Prostate gland (tissue), 2 donors: ENCODE measurements around the gene EIF4E. TPM values are rescaled to one million over a fixed set of nuclear protein-coding genes. Genes with fewer than 3 reads are reported as not detected.
"Not testable (repeated sequence)": the region's sequence is repeated elsewhere in the genome, so short reads cannot be mapped to it uniquely, and the experiment has no call there.

Source experiments
- DNase-seq: peaks from one replicate; pipeline ENCODE4 v3.0.0-alpha.2; 2019; ENCODE audit warnings: low spot score
- H3K27ac ChIP-seq, 2 donors: fragments of 200-600 bp; sonication (generic); 2 replicates each; pipeline ENCODE4 v1.5.1; 2017 to 2019
- H3K27me3 ChIP-seq: fragments of 200-600 bp; sonication (generic); replicated peaks from 2 replicates; pipeline ENCODE4 v1.5.1; 2019; ENCODE audit not compliant: insufficient read depth
- H3K36me3 ChIP-seq, 2 donors: fragments of 200-600 bp; sonication (generic); 1 replicate in 1 of 2; 2 replicates in 1 of 2; pipeline versions ENCODE4 v1.5.1 to v1.8.1; 2017 to 2019
- H3K4me1 ChIP-seq: fragments of 200-600 bp; sonication (generic); replicated peaks from 2 replicates; pipeline ENCODE4 v1.5.1; 2019
- H3K4me3 ChIP-seq, 2 donors: fragments of 200-600 bp; sonication (generic); 2 replicates each; pipeline ENCODE4 v1.5.1; 2017 to 2019
- H3K9me3 ChIP-seq: fragments of 200-600 bp; sonication (generic); 2 replicates; pipeline ENCODE4 v1.5.1; 2017
- POLR2A ChIP-seq: fragments of 450-650 bp; IDR thresholded peaks from one replicate; pipeline ENCODE4 v1.6.1; 2016; ENCODE audit warnings: antibody characterized with exemption, mild to moderate bottlenecking
- POLR2AphosphoS5 ChIP-seq: sonication (generic); formaldehyde crosslinking; IDR thresholded peaks from one replicate; pipeline ENCODE4 v1.6.1; 2017; ENCODE audit warnings: antibody characterized with exemption
- WGBS: methylation state at CpG from one replicate; pipeline ENCODE4 v1.1.5; 2018; 5-methylcytosine and 5-hydroxymethylcytosine counted together
- intact Hi-C: fragments of 100-400 bp; cut with DNase I; formaldehyde crosslinking; loops from one replicate; pipeline ENCODE4 v1.14.2; 2022
- total RNA-seq, 2 donors: library from RNA; depleted of rRNA; stranded (reverse); fragments of >200 nt; gene quantifications; one replicate each; pipeline ENCODE4 v1.1.0, GENCODE V29; 2016
- TF ChIP-seq, protein P1 (sequence below), 4 experiments: fragments of 200-600 bp in 2 of 4; fragments of 450-650 bp in 2 of 4; sonication (generic) in 2 of 4; IDR thresholded peaks; 1 replicate in 3 of 4; 2 replicates in 1 of 4; pipeline ENCODE4 v1.5.1; 2016 to 2019; ENCODE audit warnings: antibody characterized with exemption in 4 of 4, mild to moderate bottlenecking in 2 of 4, moderate library complexity in 2 of 4

The EIF4E gene
- total RNA-seq, 2 donors from 2014 or later, result 46.8 to 70.9 TPM

- TF ChIP-seq, protein P1, sequence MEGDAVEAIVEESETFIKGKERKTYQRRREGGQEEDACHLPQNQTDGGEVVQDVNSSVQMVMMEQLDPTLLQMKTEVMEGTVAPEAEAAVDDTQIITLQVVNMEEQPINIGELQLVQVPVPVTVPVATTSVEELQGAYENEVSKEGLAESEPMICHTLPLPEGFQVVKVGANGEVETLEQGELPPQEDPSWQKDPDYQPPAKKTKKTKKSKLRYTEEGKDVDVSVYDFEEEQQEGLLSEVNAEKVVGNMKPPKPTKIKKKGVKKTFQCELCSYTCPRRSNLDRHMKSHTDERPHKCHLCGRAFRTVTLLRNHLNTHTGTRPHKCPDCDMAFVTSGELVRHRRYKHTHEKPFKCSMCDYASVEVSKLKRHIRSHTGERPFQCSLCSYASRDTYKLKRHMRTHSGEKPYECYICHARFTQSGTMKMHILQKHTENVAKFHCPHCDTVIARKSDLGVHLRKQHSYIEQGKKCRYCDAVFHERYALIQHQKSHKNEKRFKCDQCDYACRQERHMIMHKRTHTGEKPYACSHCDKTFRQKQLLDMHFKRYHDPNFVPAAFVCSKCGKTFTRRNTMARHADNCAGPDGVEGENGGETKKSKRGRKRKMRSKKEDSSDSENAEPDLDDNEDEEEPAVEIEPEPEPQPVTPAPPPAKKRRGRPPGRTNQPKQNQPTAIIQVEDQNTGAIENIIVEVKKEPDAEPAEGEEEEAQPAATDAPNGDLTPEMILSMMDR (IDR thresholded peaks at IDR 0.05), result no peak
- no peak for TF ChIP-seq POLR2AphosphoS5
- no peak for TF ChIP-seq POLR2A
- no peaks in the 10 kb centered on the region for H3K4me1 ChIP-seq
- H3K27me3 ChIP-seq, result no peaks in the 10 kb centered on the region
- H3K9me3 ChIP-seq, result no peaks in the 10 kb centered on the region
- no peak overlapping the region for H3K27ac ChIP-seq
- no peak overlapping the region for H3K4me3 ChIP-seq
- no peak for DNase-seq
- intact Hi-C loops, result no loop called here
- H3K36me3 ChIP-seq, result no peaks in the 10 kb centered on the region
Observed at GRCh38 chr4:98879515-98879914, 49.4 kb downstream of the EIF4E start.

DNA sequence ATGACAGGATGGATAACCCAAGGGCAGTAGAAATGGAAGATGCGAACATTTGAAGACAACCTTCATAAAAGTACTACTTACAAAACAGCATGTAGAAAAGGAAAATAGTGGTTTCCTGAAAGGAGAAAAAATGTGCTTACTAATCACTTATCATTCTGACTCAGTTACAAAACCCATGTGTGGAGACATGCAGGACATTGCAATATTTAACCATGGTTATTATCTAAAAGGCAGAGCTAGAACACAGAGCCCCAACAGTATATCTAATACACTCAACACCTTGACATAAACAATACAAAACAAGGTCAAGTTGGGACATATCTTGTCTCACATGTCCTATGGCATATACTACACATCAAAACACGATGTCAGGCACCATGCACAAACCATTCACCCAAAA is 55.9 kb downstream of the EIF4E start:
- Histone ChIP-seq H3K4me1 (no peaks in the 10 kb centered on the region), H3K4me3 (no peak overlapping the region), H3K27ac (no peak overlapping the region), H3K27me3 (no peaks in the 10 kb centered on the region), H3K9me3 (no peaks in the 10 kb centered on the region), H3K36me3 (no peaks in the 10 kb centered on the region)
- 94% methylated on average over 2 of the region's 2 CpGs for WGBS
- TF ChIP-seq, protein P1 (IDR thresholded peaks at IDR 0.05), result no peak
- TF ChIP-seq POLR2AphosphoS5 (no peak), POLR2A (no peak)
- no peak for DNase-seq
- intact Hi-C loops, result no loop called here

DNA sequence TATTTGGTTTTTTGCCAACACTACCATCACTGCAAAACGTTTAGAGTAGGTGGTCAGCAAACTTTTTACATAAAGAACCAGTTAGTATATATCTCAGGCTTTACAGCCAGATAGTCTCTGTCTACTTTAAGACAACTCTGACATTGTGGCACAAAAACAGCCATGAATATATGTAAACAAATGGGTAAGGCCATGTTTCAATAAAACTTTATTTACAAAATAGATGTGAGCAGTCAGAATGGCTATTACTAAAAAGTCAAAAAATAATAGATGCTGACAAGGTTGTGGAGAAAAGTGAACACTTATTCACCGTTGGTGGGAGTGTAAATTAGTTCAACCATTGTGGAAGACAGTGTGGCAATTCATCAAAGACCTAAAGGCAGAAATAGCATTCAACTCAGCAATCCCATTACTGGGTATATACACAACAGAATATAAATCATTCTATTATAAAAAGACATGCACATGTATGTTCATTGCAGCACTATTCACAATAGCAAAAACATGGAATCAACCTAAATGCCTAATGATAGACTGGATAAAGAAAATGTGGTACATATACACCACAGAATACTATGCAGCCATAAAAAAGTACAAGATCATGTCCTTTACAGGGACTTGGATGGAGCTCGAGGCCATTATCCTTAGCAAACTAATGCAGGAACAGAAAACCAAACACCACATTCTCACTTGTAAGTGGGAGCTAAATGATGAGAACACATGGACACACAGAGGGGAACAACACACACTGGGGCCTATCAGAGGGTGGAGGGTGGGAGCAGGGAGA is 56.6 kb downstream of the EIF4E start:
- H3K27ac ChIP-seq, H3K36me3 ChIP-seq, H3K9me3 ChIP-seq, H3K27me3 ChIP-seq, H3K4me1 ChIP-seq, H3K4me3 ChIP-seq, DNase-seq, intact Hi-C loops: not testable (repeated sequence)
- 70% methylated on average over 3 of the region's 3 CpGs for WGBS

GRCh38 chr4:98867648-98868047 is 61.3 kb downstream of the EIF4E start:
- 100% methylated on average over 1 of the region's 1 CpG for WGBS
- TF ChIP-seq POLR2A, result no peak
- TF ChIP-seq, protein P1 (IDR thresholded peaks at IDR 0.05), result no peak
- TF ChIP-seq POLR2AphosphoS5, result no peak
- DNase-seq, result no peak
- Histone ChIP-seq H3K27me3 (no peaks in the 10 kb centered on the region), H3K27ac (no peak overlapping the region), H3K4me1 (no peaks in the 10 kb centered on the region), H3K4me3 (no peak overlapping the region), H3K9me3 (no peaks in the 10 kb centered on the region), H3K36me3 (no peaks in the 10 kb centered on the region)
- intact Hi-C loops, result no loop called here

GRCh38 chr4:98865059-98865458 is 63.9 kb downstream of the EIF4E start:
- no peak overlapping the region for H3K27ac ChIP-seq
- no peaks in the 10 kb centered on the region for H3K36me3 ChIP-seq
- no peaks in the 10 kb centered on the region for H3K27me3 ChIP-seq
- H3K4me1 ChIP-seq, result no peaks in the 10 kb centered on the region
- H3K9me3 ChIP-seq, result no peaks in the 10 kb centered on the region
- WGBS, result 97% methylated on average over 6 of the region's 6 CpGs
- TF ChIP-seq POLR2AphosphoS5 (no peak), POLR2A (no peak)
- TF ChIP-seq, protein P1 (IDR thresholded peaks at IDR 0.05), result no peak
- H3K4me3 ChIP-seq, result no peak overlapping the region
- DNase-seq, result no peak
- intact Hi-C loops, result no loop called here
